Left renal cortex interstitium (tissue), 4 donors: ENCODE data around the gene ZNF638. TPM values are rescaled to one million over a fixed set of nuclear protein-coding genes. Genes with fewer than 3 reads are reported as not detected.
"Not testable (repeated sequence)": the region's sequence is repeated elsewhere in the genome, so short reads cannot be mapped to it uniquely, and the experiment has no call there.

Source experiments
- DNase-seq, 4 donors: peaks; one replicate each; pipeline ENCODE4 v3.0.0-alpha.2; 2013; ENCODE audit warnings: low read depth in 4 of 4, low spot score in 2 of 4, missing footprints in 1 of 4
- polyA plus RNA-seq, 4 donors: library from polyadenylated mRNA; unstranded; fragments of 120-200 nt; gene quantifications; one replicate each; pipeline ENCODE4 v1.2.1, GENCODE V29; 2013; ENCODE audit not compliant: insufficient read length in 4 of 4

The ZNF638 gene
- polyA plus RNA-seq, 4 donors = 162 to 278 (median 204) TPM

- DNase-seq = no peak
Measured at GRCh38 chr2:71395471-71395870, 63.9 kb downstream of the ZNF638 start.

DNA sequence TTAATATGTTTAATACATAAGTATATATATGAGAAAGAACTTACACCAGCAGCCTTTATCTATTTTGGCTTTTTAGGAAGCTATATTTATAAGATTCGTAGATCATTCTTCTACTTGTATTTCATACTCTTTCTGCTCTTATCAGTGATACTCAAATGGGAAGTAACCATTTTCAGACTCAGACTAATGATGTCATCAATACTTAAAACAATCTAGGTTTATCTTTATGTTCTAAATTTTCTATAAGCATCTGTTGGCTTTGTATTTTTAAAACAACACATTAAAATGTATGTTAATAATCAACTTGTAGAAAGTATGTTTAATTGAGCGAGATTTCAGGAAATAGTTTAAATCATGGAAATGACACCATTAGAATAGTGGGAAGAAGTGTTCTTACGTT lies 70.8 kb downstream of the ZNF638 start:
- no peak for DNase-seq

DNA sequence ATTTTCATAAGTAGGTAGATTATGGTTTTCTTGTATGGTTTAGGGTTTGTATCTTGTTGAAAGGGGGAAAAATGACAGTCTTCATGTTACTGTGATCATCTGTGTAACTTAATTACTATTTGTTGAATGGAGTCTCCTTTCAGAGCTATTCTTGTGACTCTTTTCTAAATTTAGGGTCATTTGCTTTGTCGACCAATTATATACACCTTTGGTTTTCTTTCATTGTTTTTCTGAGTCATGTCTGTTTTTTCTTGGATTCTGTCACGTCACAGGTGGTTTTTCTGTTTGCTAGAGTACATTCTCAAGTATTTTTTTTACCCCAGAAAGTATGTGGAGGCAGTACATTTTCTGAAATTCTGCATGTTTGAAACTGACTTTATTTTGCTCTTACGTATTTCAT lies 78.0 kb downstream of the ZNF638 start:
- DNase-seq = no peak

GRCh38 chr2:71410696-71411095 lies 79.1 kb downstream of the ZNF638 start:
- DNase-seq = no peak

DNA sequence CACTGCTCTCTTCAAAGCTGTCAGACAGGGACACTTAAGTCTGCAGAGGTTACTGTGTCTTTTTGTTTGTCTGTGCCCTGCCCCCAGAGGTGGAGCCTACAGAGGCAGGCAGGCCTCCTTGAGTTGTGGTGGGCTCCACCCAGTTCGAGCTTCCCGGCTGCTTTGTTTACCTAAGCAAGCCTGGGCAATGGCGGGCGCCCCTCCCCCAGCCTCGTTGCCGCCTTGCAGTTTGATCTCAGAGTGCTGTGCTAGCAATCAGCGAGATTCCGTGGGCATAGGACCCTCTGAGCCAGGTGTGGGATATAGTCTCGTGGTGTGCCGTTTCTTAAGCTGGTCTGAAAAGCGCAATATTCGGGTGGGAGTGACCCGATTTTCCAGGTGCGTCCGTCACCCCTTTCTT lies 85.3 kb downstream of the ZNF638 start:
- not testable (repeated sequence) for DNase-seq

GRCh38 chr2:71417300-71418202 lies 86.0 kb downstream of the ZNF638 start:
- DNase-seq = peak in 2 of 4 donors; percentile 4 to 9

DNA sequence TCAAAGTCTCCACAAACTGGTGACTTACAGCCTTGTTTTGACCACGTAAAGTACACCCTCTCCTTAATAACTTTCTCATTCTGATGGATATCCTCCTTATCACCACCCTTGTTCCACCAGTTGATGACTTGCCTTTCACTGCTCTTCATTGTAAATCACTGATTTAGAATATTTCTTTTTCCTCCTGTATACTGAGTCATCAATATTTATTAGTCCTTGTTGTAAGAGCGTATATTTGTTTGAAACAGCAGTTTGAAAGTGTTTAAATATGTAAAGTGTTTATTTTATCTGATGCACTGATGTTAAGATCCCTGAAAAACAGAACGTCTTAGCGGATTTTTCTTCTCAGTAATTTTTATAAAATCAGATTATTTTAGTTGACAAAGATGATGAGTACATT lies 87.6 kb downstream of the ZNF638 start:
- DNase-seq = no peak

DNA sequence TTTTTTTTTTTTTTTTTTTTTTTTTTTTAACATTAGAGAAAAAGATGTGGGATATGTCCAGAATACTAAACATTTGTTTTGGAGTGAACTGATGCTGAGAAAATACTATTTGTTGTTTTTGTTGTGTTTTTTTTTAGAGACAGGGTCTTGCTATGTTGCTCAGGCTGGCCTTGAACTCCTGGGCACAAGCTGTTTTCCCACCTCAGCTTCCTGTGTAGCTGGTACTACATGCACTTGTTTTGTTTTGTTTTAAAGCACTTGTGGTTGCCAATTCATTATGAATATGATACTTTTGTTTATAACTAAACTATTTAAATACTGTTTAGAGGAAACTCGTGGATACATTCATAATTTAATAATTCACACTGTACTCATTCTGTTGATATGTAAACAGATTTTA lies 88.4 kb downstream of the ZNF638 start:
- DNase-seq = no peak

DNA sequence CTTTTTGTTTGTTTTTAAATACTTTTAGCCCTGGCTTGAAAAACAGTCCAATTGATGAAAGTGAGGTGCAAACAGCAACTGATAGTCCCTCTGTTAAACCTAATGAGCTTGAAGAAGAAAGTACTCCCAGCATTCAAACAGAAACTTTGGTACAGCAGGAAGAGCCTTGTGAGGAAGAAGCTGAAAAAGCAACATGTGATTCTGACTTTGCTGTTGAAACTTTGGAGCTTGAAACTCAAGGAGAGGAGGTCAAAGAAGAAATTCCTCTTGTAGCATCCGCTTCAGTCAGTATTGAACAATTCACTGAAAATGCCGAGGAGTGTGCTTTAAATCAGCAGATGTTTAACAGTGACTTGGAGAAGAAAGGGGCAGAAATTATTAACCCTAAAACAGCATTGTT lies 91.2 kb downstream of the ZNF638 start:
- DNase-seq = no peak

DNA sequence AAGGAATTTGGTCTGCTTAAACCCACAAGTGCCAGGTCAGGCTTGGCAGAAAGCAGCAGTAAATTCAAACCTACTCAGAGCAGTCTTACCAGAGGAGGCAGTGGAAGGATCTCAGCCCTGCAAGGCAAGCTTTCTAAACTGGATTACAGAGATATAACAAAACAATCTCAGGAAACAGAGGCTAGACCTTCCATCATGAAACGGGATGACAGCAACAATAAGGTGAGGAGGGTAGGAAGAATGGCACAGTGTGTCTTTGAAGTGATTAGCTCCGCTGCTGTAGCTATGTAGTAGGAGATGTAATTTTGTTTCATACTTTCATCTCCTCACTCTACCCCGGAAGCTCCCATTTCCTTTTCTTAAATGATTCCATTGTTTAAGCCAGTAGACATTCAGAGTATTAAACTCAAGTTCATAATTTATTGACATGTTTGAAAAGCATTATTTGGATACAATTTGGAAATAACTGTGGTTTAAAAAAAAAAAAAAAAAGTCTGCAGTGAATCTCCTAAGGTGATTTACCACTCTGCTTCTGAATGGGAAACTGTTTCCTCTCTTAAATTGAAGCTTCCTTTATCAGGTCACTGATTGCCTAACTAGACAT lies 92.3 kb downstream of the ZNF638 start:
- DNase-seq = no peak

- no peak for DNase-seq
Measured at GRCh38 chr2:71426721-71427120, 95.1 kb downstream of the ZNF638 start.

DNA sequence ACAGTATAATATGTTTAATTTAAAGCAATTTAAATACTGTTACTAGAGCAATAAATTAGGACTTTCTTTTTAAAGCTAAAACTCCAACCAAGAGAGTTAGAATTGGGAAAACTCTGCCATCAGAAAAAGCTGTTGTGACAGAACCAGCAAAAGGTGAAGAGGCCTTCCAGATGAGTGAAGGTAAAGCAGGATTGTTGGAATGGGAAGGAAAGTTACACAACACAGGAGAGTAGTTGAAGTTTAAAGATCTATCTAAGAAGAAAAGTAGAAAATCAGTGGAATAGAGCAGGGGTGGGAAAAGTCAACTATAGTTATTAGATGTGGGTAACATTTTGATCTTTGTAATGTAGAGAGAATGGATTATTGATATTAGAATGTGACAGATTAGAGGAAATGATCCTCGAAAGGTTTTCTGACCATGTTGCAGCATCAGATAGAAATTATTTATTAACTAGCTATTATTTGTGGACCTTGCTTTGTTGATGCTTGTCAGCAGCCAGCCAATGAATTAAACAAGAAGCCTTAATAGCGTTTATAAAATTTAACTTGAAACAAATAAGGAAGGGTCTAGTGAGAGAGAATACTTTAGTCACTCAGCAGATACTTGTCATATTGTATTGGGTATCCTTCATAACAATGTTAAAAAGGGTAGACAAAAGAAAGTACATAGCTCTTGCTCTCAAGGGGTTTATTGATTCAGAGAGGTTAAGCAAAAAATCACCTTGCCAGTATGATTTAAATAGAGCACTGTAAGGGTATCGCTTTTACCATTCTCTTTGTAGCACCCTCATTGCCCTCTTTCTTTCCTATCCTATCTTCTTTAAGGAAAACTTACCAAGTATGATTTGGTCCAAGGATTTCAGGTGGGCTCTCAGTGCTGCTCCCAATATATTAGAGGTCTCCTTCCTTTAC lies 97.1 kb downstream of the ZNF638 start:
- no peak for DNase-seq

- not testable (repeated sequence) for DNase-seq
Measured at GRCh38 chr2:71445142-71445541, 113.6 kb downstream of the ZNF638 start.

DNA sequence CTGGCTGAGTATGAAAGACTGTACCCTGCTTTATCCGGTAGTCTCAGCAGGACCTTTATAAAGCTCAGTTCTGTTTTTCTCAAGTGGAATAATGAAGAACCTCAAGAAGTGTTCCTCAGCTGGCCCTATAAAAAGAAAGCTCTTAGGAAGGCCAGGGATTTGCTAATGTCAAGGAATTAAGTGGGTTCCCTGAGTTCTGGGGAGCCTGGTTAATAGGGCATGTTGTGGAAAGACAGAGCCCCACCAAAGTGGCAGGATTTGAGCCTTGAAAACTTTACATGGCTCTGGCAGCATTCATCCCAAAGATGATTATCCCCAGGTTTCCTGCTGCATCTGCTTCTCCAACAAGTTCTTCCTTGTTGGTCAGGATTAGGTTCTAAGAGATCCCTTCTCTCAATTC lies 114.9 kb downstream of the ZNF638 start:
- DNase-seq = no peak

GRCh38 chr2:71449343-71449742 lies 117.8 kb downstream of the ZNF638 start:
- no peak for DNase-seq

GRCh38 chr2:71451705-71452104 lies 120.1 kb downstream of the ZNF638 start:
- DNase-seq = no peak

- no peak for DNase-seq
Measured at GRCh38 chr2:71452565-71452964, 121.0 kb downstream of the ZNF638 start.

DNA sequence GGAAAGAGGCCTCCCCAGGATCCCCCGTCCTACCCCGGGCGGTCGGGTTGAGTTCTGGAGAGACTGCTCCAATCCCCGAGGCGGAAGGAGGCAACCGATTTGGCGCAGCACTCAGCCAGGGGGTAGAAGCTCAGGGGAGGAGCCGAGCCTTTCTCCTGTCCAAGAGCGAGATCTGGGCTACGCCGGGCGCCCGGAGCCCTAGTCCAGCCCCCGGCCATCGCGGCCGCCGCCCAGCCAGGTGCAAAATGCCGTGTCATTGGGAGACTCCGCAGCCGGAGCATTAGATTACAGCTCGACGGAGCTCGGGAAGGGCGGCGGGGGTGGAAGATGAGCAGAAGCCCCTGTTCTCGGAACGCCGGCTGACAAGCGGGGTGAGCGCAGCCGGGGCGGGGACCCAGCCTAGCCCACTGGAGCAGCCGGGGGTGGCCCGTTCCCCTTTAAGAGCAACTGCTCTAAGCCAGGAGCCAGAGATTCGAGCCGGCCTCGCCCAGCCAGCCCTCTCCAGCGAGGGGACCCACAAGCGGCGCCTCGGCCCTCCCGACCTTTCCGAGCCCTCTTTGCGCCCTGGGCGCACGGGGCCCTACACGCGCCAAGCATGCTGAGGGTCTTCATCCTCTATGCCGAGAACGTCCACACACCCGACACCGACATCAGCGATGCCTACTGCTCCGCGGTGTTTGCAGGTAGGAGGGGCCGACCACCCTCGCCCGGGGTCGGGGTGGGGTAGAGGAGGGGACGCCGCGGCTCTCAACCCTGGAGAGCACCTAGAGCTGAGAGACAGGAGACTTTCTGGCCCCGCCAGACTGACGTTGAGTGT lies 122.0 kb downstream of the ZNF638 start, which contains the start of gene DYSF:
Gene DYSF, plus strand, starts transcription at position 158 of the 817 bp plus-strand sequence.
- peak in 2 of 4 donors; percentile 9 to 27 for DNase-seq

DNA sequence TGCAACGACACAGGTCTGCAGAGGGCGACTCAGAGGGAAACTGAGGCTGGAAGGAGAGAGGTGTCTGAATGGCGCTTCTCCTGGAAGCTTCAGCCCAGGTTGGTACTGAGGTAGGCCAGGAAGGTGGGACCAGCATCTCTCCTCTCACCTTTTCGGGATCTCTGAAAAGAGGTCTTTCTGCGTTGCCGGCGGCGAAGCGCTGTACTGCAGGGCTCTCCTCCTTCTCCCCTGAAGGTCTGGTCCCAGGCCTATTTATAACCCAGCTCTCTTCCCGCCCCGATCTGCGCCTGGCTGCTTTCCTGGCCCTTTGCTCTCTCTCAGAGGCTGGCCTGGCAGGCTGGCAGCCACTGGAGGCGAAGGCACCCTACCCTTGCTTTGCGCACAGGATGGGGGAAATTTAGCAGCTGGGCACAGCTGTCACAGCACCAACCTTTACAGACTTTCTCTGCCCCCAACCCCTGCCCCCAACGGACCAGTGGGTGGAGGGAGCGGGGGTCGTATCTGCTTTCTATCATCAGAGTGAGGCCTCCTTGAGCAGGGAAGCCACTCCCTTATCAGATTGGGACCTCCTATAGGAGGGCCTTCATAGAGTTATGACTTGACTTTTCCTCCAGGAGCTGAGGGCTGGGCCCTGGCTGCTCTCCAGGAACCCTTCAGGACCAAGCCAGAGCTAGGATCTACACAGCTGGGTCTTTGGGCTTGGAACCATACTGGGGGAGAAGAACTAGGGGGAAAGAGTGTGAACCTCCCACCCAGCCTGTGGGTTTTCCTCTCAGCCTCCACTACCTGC lies 122.8 kb downstream of the ZNF638 start:
- no peak for DNase-seq
